Measurements from ENCODE around the gene TDRKH.

DNA sequence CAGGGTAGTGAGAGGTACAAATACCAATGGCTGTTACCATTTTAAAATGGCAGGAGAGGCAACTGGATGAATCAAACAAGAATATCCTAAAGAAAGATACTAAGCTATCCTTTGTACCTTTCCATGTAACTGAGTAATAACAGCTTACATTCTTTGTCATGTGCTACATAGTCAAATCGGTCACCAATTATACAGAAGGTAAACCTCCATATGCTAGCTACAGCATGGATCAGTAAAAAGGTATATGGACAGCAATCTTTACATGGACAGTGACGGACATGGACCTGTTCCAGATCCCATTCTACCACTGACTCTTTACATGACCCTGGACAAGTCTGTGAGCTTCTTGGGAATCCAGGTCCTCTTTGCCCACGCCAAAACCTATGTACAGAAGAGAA lies 13.6 kb downstream of the TDRKH start:
- TF ChIP-seq, protein P1, sequence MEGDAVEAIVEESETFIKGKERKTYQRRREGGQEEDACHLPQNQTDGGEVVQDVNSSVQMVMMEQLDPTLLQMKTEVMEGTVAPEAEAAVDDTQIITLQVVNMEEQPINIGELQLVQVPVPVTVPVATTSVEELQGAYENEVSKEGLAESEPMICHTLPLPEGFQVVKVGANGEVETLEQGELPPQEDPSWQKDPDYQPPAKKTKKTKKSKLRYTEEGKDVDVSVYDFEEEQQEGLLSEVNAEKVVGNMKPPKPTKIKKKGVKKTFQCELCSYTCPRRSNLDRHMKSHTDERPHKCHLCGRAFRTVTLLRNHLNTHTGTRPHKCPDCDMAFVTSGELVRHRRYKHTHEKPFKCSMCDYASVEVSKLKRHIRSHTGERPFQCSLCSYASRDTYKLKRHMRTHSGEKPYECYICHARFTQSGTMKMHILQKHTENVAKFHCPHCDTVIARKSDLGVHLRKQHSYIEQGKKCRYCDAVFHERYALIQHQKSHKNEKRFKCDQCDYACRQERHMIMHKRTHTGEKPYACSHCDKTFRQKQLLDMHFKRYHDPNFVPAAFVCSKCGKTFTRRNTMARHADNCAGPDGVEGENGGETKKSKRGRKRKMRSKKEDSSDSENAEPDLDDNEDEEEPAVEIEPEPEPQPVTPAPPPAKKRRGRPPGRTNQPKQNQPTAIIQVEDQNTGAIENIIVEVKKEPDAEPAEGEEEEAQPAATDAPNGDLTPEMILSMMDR (IDR thresholded peaks at IDR 0.05), result no peak
- TF ChIP-seq POLR2A (IDR thresholded peaks at IDR 0.05), result no peak

Data from esophagus squamous epithelium (tissue), 4 donors.